GM13976 (cell line): Measurements from ENCODE around the gene BCAP31.
"Not testable (repeated sequence)": the region's sequence is repeated elsewhere in the genome, so short reads cannot be mapped to it uniquely, and the experiment has no call there.

Source experiments
- DNase-seq: peaks from one replicate; pipeline ENCODE4 v3.0.0; 2012; ENCODE audit warnings: low spot score
- in situ Hi-C: fragments of 300-500 bp; cut with MboI; formaldehyde crosslinking; loops from one replicate; pipeline ENCODE4 v1.12.0; 2022; ENCODE audit warnings: low sequenced_read_pairs, mixed read lengths, inconsistent platforms; ENCODE audit not compliant: unreplicated experiment
- TF ChIP-seq, protein P1 (sequence below): IDR thresholded peaks from 2 replicates; pipeline ENCODE4 v1.5.1; 2012; ENCODE audit warnings: borderline replicate concordance, mild to moderate bottlenecking; ENCODE audit not compliant: insufficient read depth; ENCODE audit errors: extremely low read depth, missing control alignments, control extremely low read depth

The BCAP31 gene

DNA sequence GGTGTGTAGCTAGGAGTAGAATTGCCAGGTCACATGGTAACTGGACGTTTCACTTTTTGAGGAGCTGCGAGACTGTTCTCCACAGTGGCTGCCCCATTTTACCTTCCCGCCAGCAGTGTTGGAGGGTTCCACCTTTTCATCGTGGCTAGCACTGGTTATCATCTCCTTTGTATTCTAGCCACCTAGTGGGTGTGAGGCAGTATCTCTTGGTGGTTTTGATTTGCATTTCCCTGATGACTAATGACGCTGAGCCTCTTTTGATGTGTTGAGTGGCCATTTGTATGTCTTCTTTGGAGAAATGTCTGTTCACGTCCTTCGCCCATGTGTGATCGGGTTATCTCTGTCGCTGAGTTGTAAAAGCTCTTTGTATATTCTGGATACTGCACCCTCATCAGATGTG lies 11.1 kb upstream of the BCAP31 start:
- in situ Hi-C loops: no loop called here
- TF ChIP-seq, protein P1, sequence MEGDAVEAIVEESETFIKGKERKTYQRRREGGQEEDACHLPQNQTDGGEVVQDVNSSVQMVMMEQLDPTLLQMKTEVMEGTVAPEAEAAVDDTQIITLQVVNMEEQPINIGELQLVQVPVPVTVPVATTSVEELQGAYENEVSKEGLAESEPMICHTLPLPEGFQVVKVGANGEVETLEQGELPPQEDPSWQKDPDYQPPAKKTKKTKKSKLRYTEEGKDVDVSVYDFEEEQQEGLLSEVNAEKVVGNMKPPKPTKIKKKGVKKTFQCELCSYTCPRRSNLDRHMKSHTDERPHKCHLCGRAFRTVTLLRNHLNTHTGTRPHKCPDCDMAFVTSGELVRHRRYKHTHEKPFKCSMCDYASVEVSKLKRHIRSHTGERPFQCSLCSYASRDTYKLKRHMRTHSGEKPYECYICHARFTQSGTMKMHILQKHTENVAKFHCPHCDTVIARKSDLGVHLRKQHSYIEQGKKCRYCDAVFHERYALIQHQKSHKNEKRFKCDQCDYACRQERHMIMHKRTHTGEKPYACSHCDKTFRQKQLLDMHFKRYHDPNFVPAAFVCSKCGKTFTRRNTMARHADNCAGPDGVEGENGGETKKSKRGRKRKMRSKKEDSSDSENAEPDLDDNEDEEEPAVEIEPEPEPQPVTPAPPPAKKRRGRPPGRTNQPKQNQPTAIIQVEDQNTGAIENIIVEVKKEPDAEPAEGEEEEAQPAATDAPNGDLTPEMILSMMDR: no peak
- DNase-seq: no peak

DNA sequence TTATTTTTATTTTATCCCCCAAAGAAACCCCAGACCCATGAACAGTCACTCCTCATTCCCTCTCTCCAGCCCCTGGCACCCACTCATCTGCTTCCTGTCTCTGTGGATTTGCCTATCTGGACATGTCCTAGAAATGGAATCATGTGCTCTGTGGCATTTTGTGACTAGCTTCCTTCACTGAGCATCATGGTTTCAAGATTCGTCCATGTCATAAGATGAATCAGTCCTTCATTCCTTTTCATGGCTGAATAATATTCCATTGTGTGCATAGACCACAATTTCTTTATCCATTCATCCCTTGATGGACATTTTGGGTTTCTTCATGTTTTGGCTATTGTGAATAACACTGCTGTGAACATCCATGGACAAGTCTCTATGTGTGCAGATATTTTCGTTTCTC lies 10.7 kb upstream of the BCAP31 start:
- no peak for DNase-seq
- in situ Hi-C loops: no loop called here

DNA sequence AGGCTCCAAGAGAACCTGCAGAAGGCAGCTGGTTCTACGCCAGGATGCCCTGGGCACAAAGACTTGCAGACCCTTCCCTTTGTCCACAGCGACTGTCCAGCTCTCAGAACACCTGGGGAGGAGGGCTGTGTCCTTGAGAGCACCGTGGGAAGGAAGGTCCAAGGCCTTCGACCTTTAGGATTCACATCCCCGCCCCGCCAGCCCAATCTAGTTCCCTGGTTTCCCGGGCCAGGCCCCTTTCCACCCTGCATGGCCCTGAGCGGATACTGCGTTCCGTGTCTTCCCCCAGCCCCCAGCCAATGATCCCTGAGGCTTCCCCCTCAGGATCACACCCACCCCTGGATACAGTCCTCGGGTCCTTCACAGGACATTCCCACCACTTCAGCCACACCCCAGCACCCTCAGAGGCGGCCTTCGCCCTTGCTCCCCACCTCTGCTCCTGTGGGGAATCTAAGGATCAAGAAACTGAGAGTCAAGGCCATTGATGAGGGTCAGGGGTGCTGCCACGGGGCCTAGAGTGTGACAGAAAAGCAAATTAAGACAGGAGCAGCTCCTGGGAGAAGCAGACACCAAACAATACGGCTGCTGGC lies 9.6 kb upstream of the BCAP31 start:
- no peak for DNase-seq
- TF ChIP-seq, protein P1: no peak
- in situ Hi-C loops: no loop called here

More for the DNA sequence above, 10.7 kb upstream of the BCAP31 start:
- TF ChIP-seq, protein P1: no peak

DNA sequence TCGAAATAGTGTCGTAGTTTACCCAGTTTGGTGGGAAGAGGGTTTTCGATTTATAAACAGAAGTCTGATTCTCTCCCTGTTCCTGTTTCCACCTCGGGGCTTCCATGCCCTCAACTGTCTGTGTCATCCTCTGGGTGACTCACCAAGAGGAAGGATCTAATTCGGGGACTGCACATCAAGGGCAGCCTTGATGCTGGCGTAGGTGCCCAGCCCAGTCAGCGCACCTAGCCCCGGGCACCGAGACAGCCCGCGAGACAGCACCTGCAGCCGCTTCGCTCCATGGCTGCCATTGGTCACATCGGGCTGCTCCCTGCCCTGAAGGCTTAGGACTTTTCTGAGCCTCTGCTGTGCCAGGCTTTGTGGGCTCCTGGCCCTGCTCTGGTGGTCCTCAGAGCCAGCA lies 8.2 kb upstream of the BCAP31 start:
- in situ Hi-C loops: no loop called here
- no peak for DNase-seq
- TF ChIP-seq, protein P1: no peak

DNA sequence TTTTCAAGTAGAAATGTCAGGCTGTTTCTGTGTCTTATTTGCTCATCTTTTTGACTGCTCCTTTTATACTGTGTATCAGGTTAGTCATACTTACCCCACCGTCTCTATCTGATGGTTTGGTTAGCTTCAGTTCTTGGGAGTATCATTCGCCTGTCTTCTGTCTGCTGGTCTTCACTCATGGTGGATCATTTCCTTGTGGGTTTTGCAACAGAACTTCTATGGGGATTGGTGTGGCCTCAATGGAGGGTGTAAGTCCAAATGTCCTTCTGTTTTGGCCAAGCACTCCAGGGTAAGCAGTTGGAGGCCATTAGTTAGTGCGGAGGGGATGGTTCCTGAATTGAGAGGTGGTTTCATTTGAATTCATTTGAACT lies 7.6 kb upstream of the BCAP31 start:
- in situ Hi-C loops: no loop called here
- DNase-seq: no peak
- TF ChIP-seq, protein P1: no peak

DNA sequence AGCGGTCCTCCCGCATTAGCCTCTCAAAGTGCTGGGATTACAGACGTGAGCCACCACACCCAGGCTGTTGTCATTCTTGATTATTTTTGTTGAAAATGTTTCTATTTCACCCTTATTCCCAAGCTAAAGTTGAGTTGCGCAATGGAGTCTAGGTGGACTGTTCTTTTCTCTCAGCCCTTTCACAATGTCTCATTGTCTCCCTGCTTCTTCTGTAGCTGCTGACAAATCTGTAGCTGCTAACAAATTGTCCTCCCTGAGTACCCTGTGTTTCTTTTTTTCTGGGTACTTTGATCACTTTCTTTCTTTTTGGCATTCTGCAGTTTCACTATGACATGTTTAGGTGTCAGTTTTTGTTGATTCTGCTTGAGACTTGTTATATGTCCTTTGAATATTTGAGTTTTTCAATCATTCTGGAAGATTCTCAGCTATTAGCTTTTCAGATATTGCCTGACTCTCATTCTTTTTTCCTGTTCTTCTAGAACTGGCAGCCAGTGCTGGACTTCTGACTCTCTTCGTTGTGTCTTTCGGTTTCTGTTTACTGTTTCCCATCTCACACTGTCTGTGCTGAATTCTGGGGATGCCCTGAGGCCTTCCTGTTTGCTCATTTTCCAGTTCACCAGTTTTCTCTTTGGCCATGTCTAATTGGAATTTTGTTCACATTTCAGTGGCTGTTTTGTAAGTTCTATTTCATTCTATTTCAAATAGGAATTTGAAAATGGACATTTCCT lies 7.1 kb upstream of the BCAP31 start:
- DNase-seq: no peak
- in situ Hi-C loops: no loop called here
- TF ChIP-seq, protein P1: no peak

DNA sequence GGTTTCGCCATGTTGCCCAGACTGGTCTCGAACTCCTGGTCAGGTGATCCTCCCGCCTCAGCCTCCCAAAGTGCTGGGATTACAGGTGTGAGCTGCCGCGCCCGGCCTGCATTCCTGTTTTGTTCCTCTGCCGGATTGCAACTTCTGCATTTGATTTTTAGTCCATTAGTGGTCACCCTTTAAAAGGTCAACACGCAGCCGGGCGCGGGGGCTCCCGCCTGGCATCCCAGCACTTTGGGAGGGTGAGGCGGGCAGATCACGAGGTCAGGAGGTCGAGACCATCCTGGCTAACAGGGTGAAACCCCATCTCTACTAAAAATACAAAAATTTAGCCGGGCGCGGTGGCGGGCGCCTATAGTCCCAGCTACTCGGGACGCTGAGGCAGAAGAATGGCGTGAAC lies 5.9 kb upstream of the BCAP31 start:
- in situ Hi-C loops, DNase-seq: not testable (repeated sequence)
